IMR-90 (cell line): ENCODE data around the gene ATP5MK. TPM values are rescaled to one million over a fixed set of nuclear protein-coding genes. Genes with fewer than 3 reads are reported as not detected.

Source experiments
- ATAC-seq: fragments of 200-7000 bp; cut with Tn5 transposase; 2 replicates; pipeline ENCODE4 v1.9.1; 2020; ENCODE audit warnings: low read depth, mild to moderate bottlenecking, moderate library complexity
- BruUV-seq: library from RNA; stranded (reverse); fragments of 400-500 nt; replicated peaks from 2 replicates; lab custom pipeline; 2021; lab: Mats Ljungman, UMichigan
- CTCF ChIA-PET: fragments of 300-600 bp; formaldehyde crosslinking; extraction: SDS; loops from one replicate; lab custom pipeline; 2021; ENCODE audit warnings: antibody characterized with exemption; lab: Yijun Ruan, JAX
- POLR2A ChIA-PET: fragments of 300-600 bp; sonication (Branson Sonifier 250); formaldehyde crosslinking; loops from one replicate; lab custom pipeline; 2022; ENCODE audit warnings: antibody characterized with exemption; ENCODE audit not compliant: unreplicated experiment; lab: Charles Lee
- DNase-seq: peaks from one replicate; pipeline ENCODE4 v3.0.0; 2013
- H2AFZ ChIP-seq: replicated peaks from 2 replicates; pipeline ENCODE3; 2013; ENCODE audit warnings: low read length, mild to moderate bottlenecking; ENCODE audit not compliant: poor library complexity
- H2AK5ac ChIP-seq: 2 replicates; pipeline ENCODE4 v1.6.1; 2013; ENCODE audit warnings: low read depth, low read length, inconsistent platforms
- H2AK9ac ChIP-seq: replicated peaks from 2 replicates; pipeline ENCODE3; 2013; ENCODE audit warnings: mild to moderate bottlenecking, low read depth, low read length, moderate library complexity; ENCODE audit not compliant: poor library complexity
- H2BK120ac ChIP-seq: 2 replicates; pipeline ENCODE4 v1.6.1; 2013; ENCODE audit warnings: low read depth, low read length, inconsistent platforms
- H2BK15ac ChIP-seq: 3 replicates; pipeline ENCODE4 v1.6.1; 2013; ENCODE audit warnings: low read depth, low read length, inconsistent platforms
- H2BK20ac ChIP-seq: 2 replicates; pipeline ENCODE4 v1.6.1; 2013; ENCODE audit warnings: low read depth, mild to moderate bottlenecking, inconsistent platforms, low read length, moderate library complexity
- H2BK5ac ChIP-seq: 2 replicates; pipeline ENCODE4 v1.6.1; 2013; ENCODE audit warnings: mild to moderate bottlenecking, low read depth, low read length, inconsistent platforms; ENCODE audit not compliant: poor library complexity, severe bottlenecking
- H3K14ac ChIP-seq: replicated peaks from 2 replicates; pipeline ENCODE4 v1.6.1; 2013; ENCODE audit warnings: low read depth, low read length, inconsistent platforms
- H3K18ac ChIP-seq: 2 replicates; pipeline ENCODE4 v1.6.1; 2013; ENCODE audit warnings: low read depth, low read length, control low read depth
- H3K23ac ChIP-seq: 2 replicates; pipeline ENCODE4 v1.6.1; 2013; ENCODE audit warnings: low read depth, low read length, inconsistent platforms
- H3K27ac ChIP-seq: 2 replicates; pipeline ENCODE4 v1.5.1; 2013; ENCODE audit warnings: mild to moderate bottlenecking, control low read depth, low read length; ENCODE audit not compliant: insufficient read depth
- H3K27me3 ChIP-seq: 2 replicates; pipeline ENCODE4 v1.6.1; 2013; ENCODE audit warnings: low read length; ENCODE audit not compliant: control insufficient read depth, insufficient read depth
- H3K36me3 ChIP-seq: 2 replicates; pipeline ENCODE4 v1.6.1; 2013; ENCODE audit warnings: low read length, mixed read lengths; ENCODE audit not compliant: control insufficient read depth, insufficient read depth
- H3K4ac ChIP-seq: 2 replicates; pipeline ENCODE4 v1.6.1; 2013; ENCODE audit warnings: low read depth, low read length, inconsistent platforms
- H3K4me1 ChIP-seq: 2 replicates; pipeline ENCODE4 v1.6.1; 2013; ENCODE audit warnings: low read length, mixed read lengths; ENCODE audit not compliant: control insufficient read depth, insufficient read depth
- H3K4me2 ChIP-seq: 2 replicates; pipeline ENCODE4 v1.6.1; 2013; ENCODE audit warnings: low read depth, mild to moderate bottlenecking, control low read depth, low read length, moderate library complexity
- H3K4me3 ChIP-seq: 2 replicates; pipeline ENCODE4 v1.5.1; 2013; ENCODE audit warnings: low read depth, mild to moderate bottlenecking, control low read depth, low read length, moderate library complexity; ENCODE audit not compliant: insufficient read depth
- H3K56ac ChIP-seq: 2 replicates; pipeline ENCODE4 v1.6.1; 2013; ENCODE audit warnings: low read length, inconsistent platforms; ENCODE audit not compliant: insufficient read depth; ENCODE audit errors: extremely low read depth
- H3K79me1 ChIP-seq, 2 experiments: 2 replicates each; pipeline ENCODE4 v1.6.1; 2013; ENCODE audit warnings: low read length in 2 of 2, inconsistent platforms in 1 of 2, low read depth in 1 of 2
- H3K9ac ChIP-seq: 2 replicates; pipeline ENCODE4 v1.6.1; 2013; ENCODE audit warnings: low read depth, low read length, control low read depth
- H3K9me1 ChIP-seq: 2 replicates; pipeline ENCODE4 v1.6.1; 2013; ENCODE audit warnings: low read length, inconsistent platforms; ENCODE audit not compliant: insufficient read depth
- H3K9me3 ChIP-seq: 2 replicates; pipeline ENCODE4 v1.6.1; 2013; ENCODE audit warnings: low read length; ENCODE audit not compliant: control insufficient read depth, insufficient read depth
- H4K20me1 ChIP-seq: 2 replicates; pipeline ENCODE4 v1.6.1; 2013; ENCODE audit warnings: low read length, inconsistent platforms; ENCODE audit not compliant: insufficient read depth
- H4K5ac ChIP-seq: 2 replicates; pipeline ENCODE4 v1.6.1; 2013; ENCODE audit warnings: mild to moderate bottlenecking, low read depth, low read length, control low read depth
- H4K8ac ChIP-seq, 2 experiments: 2 replicates each; pipeline ENCODE4 v1.6.1; 2013; ENCODE audit warnings: low read depth in 2 of 2, low read length in 2 of 2, control low read depth in 1 of 2, inconsistent platforms in 1 of 2
- H4K91ac ChIP-seq: 2 replicates; pipeline ENCODE4 v1.6.1; 2013; ENCODE audit warnings: low read depth, low read length, inconsistent platforms; ENCODE audit not compliant: insufficient read depth
- BHLHE40 ChIP-seq: fragments of 150-350 bp; IDR thresholded peaks from 2 replicates; pipeline ENCODE4 v1.6.1; 2016; ENCODE audit warnings: mild to moderate bottlenecking, low read depth, low read length
- CEBPB ChIP-seq: IDR thresholded peaks from 2 replicates; pipeline ENCODE4 v1.6.1; 2012; ENCODE audit warnings: low read depth, low read length, improper control_type of control experiment
- CHD1 ChIP-seq: IDR thresholded peaks from 2 replicates; pipeline ENCODE4 v1.6.1; 2012; ENCODE audit warnings: low read depth, low read length, improper control_type of control experiment
- CTCF ChIP-seq: conservative IDR thresholded peaks from 2 replicates; pipeline ENCODE4 v1.5.1; 2012; ENCODE audit warnings: mild to moderate bottlenecking, low read depth, low read length, improper control_type of control experiment
- ELK1 ChIP-seq: fragments of 150-350 bp; IDR thresholded peaks from 2 replicates; pipeline ENCODE4 v1.6.1; 2016; ENCODE audit warnings: low read depth, mild to moderate bottlenecking, low read length, moderate library complexity, borderline replicate concordance
- FOS ChIP-seq: fragments of 150-350 bp; IDR thresholded peaks from 2 replicates; pipeline ENCODE4 v1.6.1; 2016; ENCODE audit warnings: low read depth, low read length
- MAFK ChIP-seq: IDR thresholded peaks from 2 replicates; pipeline ENCODE4 v1.6.1; 2012; ENCODE audit warnings: low read depth, low read length, improper control_type of control experiment
- MAZ ChIP-seq: IDR thresholded peaks from 2 replicates; pipeline ENCODE4 v1.6.1; 2012; ENCODE audit warnings: low read depth, mild to moderate bottlenecking, low read length, improper control_type of control experiment, moderate library complexity, borderline replicate concordance
- MXI1 ChIP-seq: IDR thresholded peaks from 2 replicates; pipeline ENCODE4 v1.6.1; 2012; ENCODE audit warnings: low read depth, mild to moderate bottlenecking, low read length, moderate library complexity, borderline replicate concordance
- NFE2L2 ChIP-seq: fragments of 150-350 bp; IDR thresholded peaks from 2 replicates; pipeline ENCODE4 v1.6.1; 2016; ENCODE audit warnings: low read depth, mild to moderate bottlenecking, low read length
- POLR2A ChIP-seq: IDR thresholded peaks from 2 replicates; pipeline ENCODE4 v1.6.1; 2012; ENCODE audit warnings: mild to moderate bottlenecking, low read depth, low read length
- RAD21 ChIP-seq: IDR thresholded peaks from 2 replicates; pipeline ENCODE4 v1.6.1; 2012; ENCODE audit warnings: low read length, improper control_type of control experiment
- RCOR1 ChIP-seq: IDR thresholded peaks from 2 replicates; pipeline ENCODE4 v1.6.1; 2012; ENCODE audit warnings: mild to moderate bottlenecking, low read length, improper control_type of control experiment; ENCODE audit not compliant: insufficient replicate concordance
- RFX5 ChIP-seq: IDR thresholded peaks from 2 replicates; pipeline ENCODE4 v1.8.0; 2012; ENCODE audit warnings: low read depth, mild to moderate bottlenecking, low read length, moderate library complexity
- SMC3 ChIP-seq: fragments of 150-350 bp; IDR thresholded peaks from 2 replicates; pipeline ENCODE4 v1.6.1; 2016; ENCODE audit warnings: low read depth, mild to moderate bottlenecking, antibody characterized with exemption, low read length, moderate library complexity
- WGBS, 2 experiments: methylation state at CpG; one replicate each; pipeline versions ENCODE4 v1.1.5 to v1.1.7; 2013; ENCODE audit warnings: missing lambda C conversion rate in 2 of 2; ENCODE audit not compliant: insufficient read length in 1 of 2; ENCODE audit errors: extremely low coverage in 2 of 2; 5-methylcytosine and 5-hydroxymethylcytosine counted together
- dilution Hi-C: fragments of 300-500 bp; cut with HindIII; formaldehyde crosslinking; loops from one replicate; pipeline ENCODE4 v1.14.3; 2018; ENCODE audit warnings: low sequenced_read_pairs; ENCODE audit not compliant: unreplicated experiment
- in situ Hi-C: fragments of 300-500 bp; cut with MboI; formaldehyde crosslinking; loops from 3 replicates; pipeline ENCODE4 v1.14.3; 2019; ENCODE audit warnings: low sequenced_read_pairs, inconsistent platforms, mixed read lengths
- intact Hi-C: fragments of 100-400 bp; cut with micrococcal nuclease; formaldehyde crosslinking; loops from 2 replicates; pipeline ENCODE4 v1.10.0; 2022
- polyA plus RNA-seq, 3 experiments: library from polyadenylated mRNA; depleted of rRNA; stranded (reverse); fragments of >200 nt; gene quantifications; 2 replicates each; pipeline ENCODE4 v1.2.3, GENCODE V29; 2012; ENCODE audit warnings: low replicate concordance in 1 of 3
- total RNA-seq: library from RNA; depleted of rRNA; stranded (reverse); fragments of >200 nt; gene quantifications from 2 replicates; pipeline ENCODE4 v1.2.3, GENCODE V29; 2012
- TF ChIP-seq, protein P1 (sequence below): fragments of 150-350 bp; IDR thresholded peaks from 2 replicates; pipeline ENCODE4 v1.6.1; 2017; ENCODE audit warnings: mild to moderate bottlenecking, antibody characterized with exemption, low read length, low read depth

The ATP5MK gene
- total and polyA plus RNA-seq, 2 of the 4 experiments (the other 2 are of a cell fraction), result 73.4 to 101 TPM

DNA sequence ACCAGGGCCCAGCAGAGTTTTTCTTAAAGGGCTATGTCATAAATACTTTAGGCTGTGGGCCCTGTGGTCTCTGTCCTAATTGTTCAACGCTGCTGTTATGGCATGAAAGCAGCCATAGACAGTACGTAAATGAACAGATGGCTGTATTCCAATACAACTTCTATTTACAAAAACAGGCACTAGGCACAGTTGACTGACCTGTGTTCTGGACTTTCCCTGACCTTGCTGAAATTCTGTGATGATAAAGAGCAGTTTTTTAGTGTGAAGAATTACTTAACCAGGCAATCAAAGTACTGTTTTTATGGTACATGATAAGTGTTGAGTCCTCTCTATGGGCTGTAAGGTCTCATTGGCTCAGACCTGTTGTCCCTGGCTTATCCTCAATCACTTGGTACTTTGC, 17.3 kb upstream of the ATP5MK start:
- no peak for TF ChIP-seq NFE2L2
- TF ChIP-seq, protein P1, sequence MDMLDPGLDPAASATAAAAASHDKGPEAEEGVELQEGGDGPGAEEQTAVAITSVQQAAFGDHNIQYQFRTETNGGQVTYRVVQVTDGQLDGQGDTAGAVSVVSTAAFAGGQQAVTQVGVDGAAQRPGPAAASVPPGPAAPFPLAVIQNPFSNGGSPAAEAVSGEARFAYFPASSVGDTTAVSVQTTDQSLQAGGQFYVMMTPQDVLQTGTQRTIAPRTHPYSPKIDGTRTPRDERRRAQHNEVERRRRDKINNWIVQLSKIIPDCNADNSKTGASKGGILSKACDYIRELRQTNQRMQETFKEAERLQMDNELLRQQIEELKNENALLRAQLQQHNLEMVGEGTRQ, result no peak
- no peak for TF ChIP-seq MAFK
- no peak for TF ChIP-seq FOS
- no peak for TF ChIP-seq MAZ
- no peak for TF ChIP-seq ELK1
- no peak for TF ChIP-seq POLR2A
- no peak for TF ChIP-seq SMC3
- TF ChIP-seq MXI1, result no peak
- TF ChIP-seq RCOR1, result no peak
- TF ChIP-seq RAD21, result no peak
- TF ChIP-seq CTCF, result no peak
- TF ChIP-seq RFX5, result no peak
- no peak for TF ChIP-seq CHD1
- no peak for TF ChIP-seq BHLHE40
- TF ChIP-seq CEBPB, result no peak
- WGBS, 2 experiments, result no CpG with 5 or more reads among the region's 2 CpGs
- Histone ChIP-seq H2AFZ (no peak overlapping the region), H3K9me1 (no peaks in the 10 kb centered on the region), H2BK15ac (no peak overlapping the region), H2AK9ac (no peak overlapping the region), H3K79me1 (peaks cover 5 to 9% of the 10 kb centered on the region in 2 experiments; a peak in 1 of 4 replicates), H3K4ac (no peak overlapping the region), H3K4me2 (no peak overlapping the region), H3K23ac (no peak overlapping the region), H3K27me3 (no peaks in the 10 kb centered on the region), H3K4me3 (no peak overlapping the region), H3K9me3 (no peaks in the 10 kb centered on the region), H4K5ac (no peak overlapping the region), H2AK5ac (no peak overlapping the region), H3K56ac (no peak overlapping the region), H2BK20ac (no peak overlapping the region), H3K18ac (no peak overlapping the region), H2BK5ac (no peak overlapping the region), H3K9ac (no peak overlapping the region), H4K20me1 (no peaks in the 10 kb centered on the region), H3K14ac (no peak overlapping the region), H4K8ac (no peak overlapping the region), H3K36me3 (peaks cover 58% of the 10 kb centered on the region), H4K91ac (no peak overlapping the region), H2BK120ac (no peak overlapping the region), H3K4me1 (no peaks in the 10 kb centered on the region), H3K27ac (no peak overlapping the region)
- ATAC-seq (no peak), DNase-seq (no peak)
- intact Hi-C loops, result no loop called here
- BruUV-seq, result no TSS peak
- POLR2A ChIA-PET, result no interaction called here
- in situ Hi-C loops, result no loop called here
- dilution Hi-C loops, result no loop called here
- CTCF ChIA-PET, result no interaction called here
